GM18909 (cell line): ENCODE results near the gene SLC19A1.
"Not testable (repeated sequence)": the region's sequence is repeated elsewhere in the genome, so short reads cannot be mapped to it uniquely, and the experiment has no call there.

Source experiments
- ATAC-seq: cut with Tn5 transposase; IDR thresholded peaks from one replicate; pipeline ENCODE4 v1.9.1; 2021; ENCODE audit warnings: mild to moderate bottlenecking; ENCODE audit not compliant: unreplicated experiment, poor library complexity

Gene SLC19A1

GRCh38 chr21:45577801-45578175, 35.5 kb upstream of the SLC19A1 start:
- ATAC-seq, result no peak

DNA sequence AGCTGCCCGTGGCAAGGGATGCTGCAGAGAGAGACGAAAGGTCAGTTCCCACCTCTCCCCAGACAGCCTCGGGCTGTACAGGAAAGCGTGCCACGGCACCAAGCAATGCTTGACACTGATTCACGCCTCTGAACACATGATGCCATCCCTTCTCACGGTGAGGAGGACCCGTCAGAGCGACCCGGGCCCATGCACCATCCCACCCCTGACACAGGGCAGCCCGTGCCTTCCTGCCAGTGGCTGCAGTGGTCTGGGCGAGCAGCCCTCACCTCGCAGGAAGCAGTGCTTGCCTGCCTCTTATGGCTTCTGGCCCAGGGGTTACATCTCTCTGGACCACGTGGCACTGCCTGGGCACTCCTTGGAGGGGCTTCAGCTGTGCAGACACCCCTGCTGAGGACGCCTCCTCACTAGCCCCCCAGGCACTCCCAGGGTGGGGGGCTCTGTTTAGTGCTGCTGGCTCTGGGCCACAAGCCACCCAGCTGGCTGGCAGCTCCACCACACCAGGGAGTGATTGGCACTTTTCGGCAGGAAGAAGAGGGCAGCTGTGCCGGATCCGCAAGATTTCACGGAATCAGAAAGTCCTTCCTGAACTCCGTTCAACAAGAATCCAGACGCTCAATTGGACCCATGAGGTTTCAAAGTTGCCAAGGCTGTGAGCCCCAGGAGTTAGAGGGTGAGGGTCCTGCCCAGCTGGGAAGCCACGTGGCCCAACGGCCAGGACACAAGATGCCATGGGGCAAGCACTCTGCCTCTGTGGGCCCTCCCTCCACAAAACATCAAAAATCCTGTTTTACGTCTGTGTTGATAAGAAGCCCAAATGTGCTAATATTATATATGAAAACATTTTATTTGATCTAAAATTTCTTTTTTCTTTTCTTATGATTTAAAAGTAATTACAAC, 34.8 kb upstream of the SLC19A1 start:
- ATAC-seq, result no peak

GRCh38 chr21:45575993-45576837, 34.0 kb upstream of the SLC19A1 start:
- ATAC-seq, result no peak

DNA sequence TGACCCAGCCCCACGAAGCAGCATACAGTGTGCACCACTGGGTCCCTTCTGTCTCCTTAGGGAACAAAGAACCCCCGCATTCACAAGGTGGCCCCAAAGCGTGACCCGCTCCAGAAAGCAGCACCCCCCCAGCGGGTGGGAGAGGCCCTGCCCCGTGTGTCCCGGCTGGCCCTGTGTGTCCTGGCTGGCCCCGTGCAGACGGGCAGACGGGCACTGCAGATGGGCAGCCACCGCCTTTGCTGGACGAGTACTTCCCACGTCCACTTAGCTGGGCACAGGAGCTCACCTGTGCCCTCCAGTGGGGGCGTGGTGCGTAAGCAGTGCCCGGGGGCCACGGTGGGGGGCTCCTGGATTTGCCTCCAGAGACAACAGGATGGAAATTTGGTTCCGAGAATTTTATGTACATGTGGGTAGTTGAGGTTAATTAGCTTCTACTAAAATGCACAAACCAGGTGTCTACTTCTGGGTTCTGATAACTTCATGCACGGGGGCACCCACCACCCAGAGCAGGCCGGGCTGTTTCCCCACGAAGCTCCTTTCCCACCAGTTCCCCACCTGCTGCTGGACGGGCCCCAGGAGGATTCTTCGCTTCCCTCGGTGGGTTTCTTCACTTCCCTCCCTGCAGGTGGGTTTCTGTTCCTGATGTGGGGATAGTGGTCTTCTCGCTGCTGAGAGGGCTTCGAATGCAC, 33.2 kb upstream of the SLC19A1 start:
- no peak for ATAC-seq

GRCh38 chr21:45574691-45575090, 32.5 kb upstream of the SLC19A1 start:
- no peak for ATAC-seq

DNA sequence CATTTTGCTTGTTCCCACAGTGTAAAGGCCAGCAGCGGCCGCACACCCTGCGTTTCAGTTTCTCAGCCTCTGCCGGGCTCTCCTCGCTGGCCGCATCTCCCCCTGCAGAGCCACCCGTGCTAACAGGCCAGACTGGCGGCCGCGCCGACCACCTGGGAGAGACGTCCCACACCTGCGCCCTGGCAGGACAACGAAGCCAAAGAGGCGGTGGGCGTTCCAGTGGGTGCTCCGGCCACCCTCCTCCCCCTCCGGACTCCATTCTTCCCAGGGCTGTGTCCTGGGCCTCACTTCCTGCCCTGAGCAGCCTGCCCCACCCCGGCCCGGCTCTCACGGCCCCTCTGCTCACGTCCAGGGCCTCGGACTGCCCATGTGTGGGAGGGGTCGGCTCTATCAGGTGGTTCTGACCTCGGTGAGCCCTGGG, 31.9 kb upstream of the SLC19A1 start:
- no peak for ATAC-seq

DNA sequence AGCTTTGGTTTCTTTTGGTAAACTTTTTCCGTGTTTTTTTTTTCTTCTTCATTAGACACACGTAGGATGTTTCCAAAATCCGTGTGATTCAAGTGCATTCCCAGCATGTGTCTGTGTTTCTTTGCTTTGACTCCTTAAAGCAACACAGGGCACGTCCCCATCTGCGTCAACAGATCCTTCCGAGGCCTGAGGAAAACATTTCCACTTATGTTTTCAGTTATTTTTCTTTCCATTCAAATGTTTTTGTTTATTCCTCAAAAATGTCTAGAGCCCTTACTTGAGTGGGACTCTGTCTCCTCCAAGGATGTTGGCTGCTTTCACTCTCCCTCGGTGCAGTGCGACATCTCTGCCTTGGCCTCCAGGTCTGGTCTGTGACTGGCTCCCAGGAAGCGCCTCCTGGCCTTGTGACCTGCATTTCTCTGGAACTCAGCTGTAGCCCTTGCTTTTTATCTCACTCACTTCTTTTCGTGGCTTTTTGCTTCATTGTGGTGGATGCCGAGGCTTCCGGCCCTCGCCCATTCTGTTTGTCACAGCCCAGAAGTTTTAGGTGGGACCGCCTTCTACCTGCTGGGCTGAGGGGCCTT, 31.3 kb upstream of the SLC19A1 start:
- ATAC-seq, result no peak

GRCh38 chr21:45572783-45573451, 30.7 kb upstream of the SLC19A1 start:
- ATAC-seq, result no peak

DNA sequence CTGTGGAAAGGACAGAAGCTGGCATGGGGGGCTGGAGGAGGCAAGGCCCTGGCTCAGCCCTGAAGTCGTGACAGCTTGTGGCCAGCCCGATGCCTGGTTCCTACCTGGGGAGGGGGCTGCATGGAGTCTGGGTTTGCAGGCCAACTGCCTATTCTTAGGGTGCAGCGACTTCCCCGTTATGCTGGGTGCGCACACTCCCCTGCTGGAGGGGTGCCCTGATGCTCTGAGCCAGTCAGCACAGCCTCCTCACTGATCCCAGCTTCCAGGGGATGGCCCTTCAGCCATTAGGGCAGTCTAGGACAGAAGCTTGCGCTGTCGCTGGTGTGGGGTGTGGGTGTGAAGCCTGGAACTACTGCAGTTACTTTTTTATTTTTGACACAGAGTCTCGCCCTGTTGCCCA, 30.0 kb upstream of the SLC19A1 start:
- no peak for ATAC-seq

- ATAC-seq, result no peak
These were observed 29.4 kb upstream of the SLC19A1 start for GRCh38 chr21:45571641-45572040.

GRCh38 chr21:45570826-45571601, 28.8 kb upstream of the SLC19A1 start:
- ATAC-seq, result no peak

GRCh38 chr21:45570071-45570470, 27.8 kb upstream of the SLC19A1 start:
- ATAC-seq, result no peak

DNA sequence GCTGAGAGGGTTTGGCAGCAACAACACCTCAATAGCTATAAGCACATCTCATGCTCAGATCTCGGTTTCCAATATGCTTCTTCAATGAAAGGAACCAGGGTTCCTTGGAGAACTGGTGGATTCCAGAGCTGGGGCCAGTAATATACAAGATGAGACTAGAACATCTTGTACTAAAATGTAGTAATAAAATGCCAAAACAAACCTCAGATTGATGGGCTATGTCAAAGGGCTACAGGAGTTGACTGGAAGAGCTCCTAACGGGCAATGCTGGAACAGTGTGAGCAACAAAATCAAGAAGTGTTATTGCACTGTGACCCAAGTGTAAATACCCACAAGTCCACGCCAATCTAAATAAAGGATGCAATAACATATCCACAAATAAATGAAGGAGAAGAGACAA, 26.1 kb upstream of the SLC19A1 start:
- no peak for ATAC-seq

DNA sequence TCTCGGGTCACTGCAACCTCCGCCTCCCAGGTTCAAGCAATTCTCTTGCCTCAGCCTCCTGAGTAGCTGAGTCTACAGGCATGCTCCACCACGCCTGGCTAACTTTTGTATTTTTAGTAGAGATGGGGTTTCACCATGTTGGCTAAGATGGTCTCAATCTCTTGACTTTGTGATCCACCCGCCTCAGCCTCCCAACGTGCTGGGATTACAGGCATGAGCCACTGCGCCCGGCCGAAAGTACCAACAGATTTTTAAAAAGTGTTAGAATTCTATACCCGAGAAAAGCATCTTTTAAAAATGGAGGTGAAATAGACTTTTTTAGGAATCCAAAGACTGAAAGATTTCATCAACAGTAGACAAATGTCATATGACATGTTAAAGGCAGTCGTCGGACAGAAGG, 21.9 kb upstream of the SLC19A1 start:
- not testable (repeated sequence) for ATAC-seq

GRCh38 chr21:45562965-45563364, 20.7 kb upstream of the SLC19A1 start:
- no peak for ATAC-seq

- no peak for ATAC-seq
These were observed 20.2 kb upstream of the SLC19A1 start for GRCh38 chr21:45562402-45562801.

DNA sequence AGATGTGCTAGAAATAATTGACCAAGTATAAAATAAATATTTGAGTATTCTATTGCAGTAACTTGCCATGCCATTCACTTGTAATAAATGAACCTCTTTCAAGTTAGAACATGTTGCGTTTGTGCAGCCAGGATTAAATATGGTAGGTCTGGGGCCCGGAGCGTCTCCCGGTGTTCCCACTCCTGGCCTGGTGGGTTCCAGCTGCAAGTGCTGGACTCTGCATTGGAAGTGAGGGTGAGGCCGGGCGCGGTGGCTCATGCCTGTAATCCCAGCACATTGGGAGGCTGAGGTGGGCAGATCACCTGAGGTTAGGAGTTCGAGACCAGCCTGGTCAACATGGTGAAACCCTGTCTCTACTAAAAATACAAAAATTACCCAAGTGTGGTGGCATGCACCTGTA, 19.0 kb upstream of the SLC19A1 start:
- not testable (repeated sequence) for ATAC-seq

GRCh38 chr21:45560106-45561021, 18.1 kb upstream of the SLC19A1 start:
- no peak for ATAC-seq
